ENCODE results near the gene GFOD2. TPM values are rescaled to one million over a fixed set of nuclear protein-coding genes. Genes with fewer than 3 reads are reported as not detected.

The GFOD2 gene
- total and polyA plus RNA-seq, 2 experiments from 2014 or later = 19.3 to 34.3 TPM

DNA sequence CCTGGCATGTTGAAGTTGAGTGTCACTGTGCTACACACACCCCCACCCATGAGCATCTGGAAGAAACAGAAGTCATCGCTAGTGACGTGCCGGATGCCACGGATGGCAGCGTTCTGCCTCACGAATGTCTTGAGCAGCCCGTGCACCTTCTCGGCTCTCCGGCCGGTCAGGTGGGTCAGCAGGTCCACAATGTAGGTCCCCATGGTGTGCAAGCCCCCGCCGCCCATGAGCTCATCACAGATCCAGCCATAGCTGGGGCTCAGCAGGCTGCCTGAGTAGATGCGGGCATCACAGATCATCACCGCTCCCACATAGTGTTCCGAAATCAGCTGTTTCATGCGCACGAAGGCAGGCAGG, 43.6 kb downstream of the GFOD2 start:
- Histone ChIP-seq H3K9me2 (ENCODE audit: insufficient read depth) (no peaks in the 10 kb centered on the region), H4K20me1 (replicated peaks; ENCODE audit: insufficient read depth) (no peaks in the 10 kb centered on the region; the same call in 1 of the 2 replicates), H3K4me2 (no peak overlapping the region), H3K4me1 (ENCODE audit: insufficient read depth) (no peaks in the 10 kb centered on the region), H2AFZ (no peak overlapping the region), H3K4me3 (no peak overlapping the region), H3F3A (replicated peaks; ENCODE audit: low read depth) (0 out of 2 replicates have a peak, but pooled peaks cover 4% of the 10 kb centered on the region), H3K27me3 (ENCODE audit: insufficient read depth) (no peaks in the 10 kb centered on the region), H3K27ac (ENCODE audit: low read depth) (no peak overlapping the region), H3K36me3 (ENCODE audit: insufficient read depth) (no peaks in the 10 kb centered on the region), H3K79me2 (replicated peaks; ENCODE audit: insufficient read depth) (no peaks in the 10 kb centered on the region)
- Mint-ChIP-seq H3K27me3 (ENCODE audit: insufficient read depth, low read depth, poor library complexity) (peaks cover 18% of the 10 kb centered on the region), H3K9me3 (no peaks in the 10 kb centered on the region), H3K36me3 (ENCODE audit: low read depth) (0 out of 3 replicates have a peak, but pooled peaks cover 3% of the 10 kb centered on the region), H3K4me3 (no peak overlapping the region), H3K4me1 (0 out of 3 replicates have a peak, but pooled peaks cover 3% of the 10 kb centered on the region), H3K27ac (no peak overlapping the region)
- TF ChIP-seq, protein P1, sequence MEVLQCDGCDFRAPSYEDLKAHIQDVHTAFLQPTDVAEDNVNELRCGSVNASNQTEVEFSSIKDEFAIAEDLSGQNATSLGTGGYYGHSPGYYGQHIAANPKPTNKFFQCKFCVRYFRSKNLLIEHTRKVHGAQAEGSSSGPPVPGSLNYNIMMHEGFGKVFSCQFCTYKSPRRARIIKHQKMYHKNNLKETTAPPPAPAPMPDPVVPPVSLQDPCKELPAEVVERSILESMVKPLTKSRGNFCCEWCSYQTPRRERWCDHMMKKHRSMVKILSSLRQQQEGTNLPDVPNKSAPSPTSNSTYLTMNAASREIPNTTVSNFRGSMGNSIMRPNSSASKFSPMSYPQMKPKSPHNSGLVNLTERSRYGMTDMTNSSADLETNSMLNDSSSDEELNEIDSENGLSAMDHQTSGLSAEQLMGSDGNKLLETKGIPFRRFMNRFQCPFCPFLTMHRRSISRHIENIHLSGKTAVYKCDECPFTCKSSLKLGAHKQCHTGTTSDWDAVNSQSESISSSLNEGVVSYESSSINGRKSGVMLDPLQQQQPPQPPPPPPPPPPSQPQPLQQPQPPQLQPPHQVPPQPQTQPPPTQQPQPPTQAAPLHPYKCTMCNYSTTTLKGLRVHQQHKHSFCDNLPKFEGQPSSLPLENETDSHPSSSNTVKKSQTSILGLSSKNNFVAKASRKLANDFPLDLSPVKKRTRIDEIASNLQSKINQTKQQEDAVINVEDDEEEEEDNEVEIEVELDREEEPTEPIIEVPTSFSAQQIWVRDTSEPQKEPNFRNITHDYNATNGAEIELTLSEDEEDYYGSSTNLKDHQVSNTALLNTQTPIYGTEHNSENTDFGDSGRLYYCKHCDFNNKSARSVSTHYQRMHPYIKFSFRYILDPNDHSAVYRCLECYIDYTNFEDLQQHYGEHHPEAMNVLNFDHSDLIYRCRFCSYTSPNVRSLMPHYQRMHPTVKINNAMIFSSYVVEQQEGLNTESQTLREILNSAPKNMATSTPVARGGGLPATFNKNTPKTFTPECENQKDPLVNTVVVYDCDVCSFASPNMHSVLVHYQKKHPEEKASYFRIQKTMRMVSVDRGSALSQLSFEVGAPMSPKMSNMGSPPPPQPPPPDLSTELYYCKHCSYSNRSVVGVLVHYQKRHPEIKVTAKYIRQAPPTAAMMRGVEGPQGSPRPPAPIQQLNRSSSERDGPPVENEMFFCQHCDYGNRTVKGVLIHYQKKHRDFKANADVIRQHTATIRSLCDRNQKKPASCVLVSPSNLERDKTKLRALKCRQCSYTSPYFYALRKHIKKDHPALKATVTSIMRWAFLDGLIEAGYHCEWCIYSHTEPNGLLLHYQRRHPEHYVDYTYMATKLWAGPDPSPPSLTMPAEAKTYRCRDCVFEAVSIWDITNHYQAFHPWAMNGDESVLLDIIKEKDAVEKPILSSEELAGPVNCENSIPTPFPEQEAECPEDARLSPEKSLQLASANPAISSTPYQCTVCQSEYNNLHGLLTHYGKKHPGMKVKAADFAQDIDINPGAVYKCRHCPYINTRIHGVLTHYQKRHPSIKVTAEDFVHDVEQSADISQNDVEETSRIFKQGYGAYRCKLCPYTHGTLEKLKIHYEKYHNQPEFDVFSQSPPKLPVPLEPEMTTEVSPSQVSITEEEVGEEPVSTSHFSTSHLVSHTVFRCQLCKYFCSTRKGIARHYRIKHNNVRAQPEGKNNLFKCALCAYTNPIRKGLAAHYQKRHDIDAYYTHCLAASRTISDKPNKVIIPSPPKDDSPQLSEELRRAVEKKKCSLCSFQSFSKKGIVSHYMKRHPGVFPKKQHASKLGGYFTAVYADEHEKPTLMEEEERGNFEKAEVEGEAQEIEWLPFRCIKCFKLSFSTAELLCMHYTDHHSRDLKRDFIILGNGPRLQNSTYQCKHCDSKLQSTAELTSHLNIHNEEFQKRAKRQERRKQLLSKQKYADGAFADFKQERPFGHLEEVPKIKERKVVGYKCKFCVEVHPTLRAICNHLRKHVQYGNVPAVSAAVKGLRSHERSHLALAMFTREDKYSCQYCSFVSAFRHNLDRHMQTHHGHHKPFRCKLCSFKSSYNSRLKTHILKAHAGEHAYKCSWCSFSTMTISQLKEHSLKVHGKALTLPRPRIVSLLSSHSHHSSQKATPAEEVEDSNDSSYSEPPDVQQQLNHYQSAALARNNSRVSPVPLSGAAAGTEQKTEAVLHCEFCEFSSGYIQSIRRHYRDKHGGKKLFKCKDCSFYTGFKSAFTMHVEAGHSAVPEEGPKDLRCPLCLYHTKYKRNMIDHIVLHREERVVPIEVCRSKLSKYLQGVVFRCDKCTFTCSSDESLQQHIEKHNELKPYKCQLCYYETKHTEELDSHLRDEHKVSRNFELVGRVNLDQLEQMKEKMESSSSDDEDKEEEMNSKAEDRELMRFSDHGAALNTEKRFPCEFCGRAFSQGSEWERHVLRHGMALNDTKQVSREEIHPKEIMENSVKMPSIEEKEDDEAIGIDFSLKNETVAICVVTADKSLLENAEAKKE (CRISPR knock-in tag; IDR thresholded peaks at IDR 0.05) = no peak
- TF ChIP-seq JUNB (IDR thresholded peaks at IDR 0.05; ENCODE audit: unreplicated experiment) = no peak
- TF ChIP-seq REST (IDR thresholded peaks at IDR 0.05; ENCODE audit: unreplicated experiment) = no peak
- TF ChIP-seq EZH2 (IDR thresholded peaks at IDR 0.05; ENCODE audit: low read depth, unreplicated experiment) = no peak
- no peak for TF ChIP-seq STAT1 (IDR thresholded peaks at IDR 0.05; ENCODE audit: unreplicated experiment)
- TF ChIP-seq ZNF114 (CRISPR knock-in tag; IDR thresholded peaks at IDR 0.05) = no peak
- TF ChIP-seq ZNF331 (CRISPR knock-in tag; IDR thresholded peaks at IDR 0.05; ENCODE audit: low read depth) = no peak
- TF ChIP-seq, protein P2, sequence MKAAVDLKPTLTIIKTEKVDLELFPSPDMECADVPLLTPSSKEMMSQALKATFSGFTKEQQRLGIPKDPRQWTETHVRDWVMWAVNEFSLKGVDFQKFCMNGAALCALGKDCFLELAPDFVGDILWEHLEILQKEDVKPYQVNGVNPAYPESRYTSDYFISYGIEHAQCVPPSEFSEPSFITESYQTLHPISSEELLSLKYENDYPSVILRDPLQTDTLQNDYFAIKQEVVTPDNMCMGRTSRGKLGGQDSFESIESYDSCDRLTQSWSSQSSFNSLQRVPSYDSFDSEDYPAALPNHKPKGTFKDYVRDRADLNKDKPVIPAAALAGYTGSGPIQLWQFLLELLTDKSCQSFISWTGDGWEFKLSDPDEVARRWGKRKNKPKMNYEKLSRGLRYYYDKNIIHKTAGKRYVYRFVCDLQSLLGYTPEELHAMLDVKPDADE (IDR thresholded peaks at IDR 0.05) = no peak
- no peak for TF ChIP-seq NANOG (IDR thresholded peaks at IDR 0.05; ENCODE audit: borderline replicate concordance)
- TF ChIP-seq POLR2AphosphoS5 (IDR thresholded peaks at IDR 0.05; ENCODE audit: low read depth) = no peak
- no peak for TF ChIP-seq EZH2phosphoT487 (IDR thresholded peaks at IDR 0.05; ENCODE audit: unreplicated experiment)
- TF ChIP-seq CTCF (conservative IDR thresholded peaks at IDR 0.05; ENCODE audit: low read depth in 2 of 2) = no peak
- TF ChIP-seq CREB1 (CRISPR knock-in tag; IDR thresholded peaks at IDR 0.05; ENCODE audit: low read depth) = no peak
- ATAC-seq (no peak), DNase-seq (ENCODE audit: low spot score) (no peak)

Data from GM23338 (cell line).